Measurements from ENCODE around the gene IFNGR1.

The IFNGR1 gene

DNA sequence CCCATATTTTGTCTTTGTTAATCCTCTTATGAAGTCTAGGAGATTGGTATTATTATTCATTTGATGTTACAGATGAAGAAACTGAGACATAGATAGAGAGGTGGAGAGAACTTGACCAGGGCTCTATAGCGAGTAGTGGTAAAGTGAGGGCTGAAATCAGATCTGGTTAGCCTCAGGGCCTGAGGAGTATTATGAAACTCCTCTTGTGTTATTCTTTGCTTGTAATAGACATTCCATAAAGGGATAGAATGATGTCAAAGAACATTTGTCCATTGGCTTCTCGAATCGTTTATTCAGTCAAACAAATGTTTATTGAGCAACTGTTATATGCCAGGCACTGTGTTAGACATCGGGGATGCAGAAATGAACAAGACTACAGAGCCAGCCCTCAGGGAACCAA, 45.7 kb downstream of the IFNGR1 start, which contains the start of gene IL22RA2:
Gene IL22RA2 (minus strand): TSS at position 144 of the 400 bp plus-strand sequence. CDS start 11,895 bp downstream, outside the sequence.
- no peak for DNase-seq

DNA sequence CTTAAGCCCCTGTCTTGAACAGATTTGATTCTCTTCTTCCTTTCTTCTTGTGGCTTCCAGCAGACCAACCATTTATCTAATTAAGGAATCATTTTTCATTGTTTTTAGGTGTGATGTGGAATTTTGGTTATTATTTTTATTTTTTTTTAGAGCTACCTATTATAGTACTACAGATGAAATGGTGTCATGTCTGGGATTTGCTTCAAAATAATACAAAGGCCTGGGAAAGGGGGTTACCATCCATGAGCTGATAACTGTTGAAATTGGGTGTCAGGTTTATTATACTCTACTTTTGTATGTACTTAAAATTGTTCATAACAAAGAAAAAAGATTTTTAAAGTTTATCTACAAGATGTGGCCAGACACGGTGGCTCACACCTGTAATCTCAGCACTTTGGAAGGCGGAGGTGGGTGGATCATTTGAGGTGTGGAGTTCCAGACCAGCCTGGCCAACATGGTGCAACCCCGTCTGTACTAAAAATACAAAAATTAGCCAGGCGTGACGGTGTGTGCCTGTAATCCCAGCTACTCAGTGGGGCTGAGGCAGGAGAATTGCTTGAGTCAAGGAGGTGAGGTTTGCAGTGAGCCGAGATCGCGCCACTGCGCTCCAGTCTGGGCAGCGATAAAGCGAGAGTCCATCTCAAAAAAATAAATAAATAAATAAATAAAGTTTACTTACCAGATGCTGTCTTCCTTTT, 46.3 kb downstream of the IFNGR1 start:
- DNase-seq = no peak

DNA sequence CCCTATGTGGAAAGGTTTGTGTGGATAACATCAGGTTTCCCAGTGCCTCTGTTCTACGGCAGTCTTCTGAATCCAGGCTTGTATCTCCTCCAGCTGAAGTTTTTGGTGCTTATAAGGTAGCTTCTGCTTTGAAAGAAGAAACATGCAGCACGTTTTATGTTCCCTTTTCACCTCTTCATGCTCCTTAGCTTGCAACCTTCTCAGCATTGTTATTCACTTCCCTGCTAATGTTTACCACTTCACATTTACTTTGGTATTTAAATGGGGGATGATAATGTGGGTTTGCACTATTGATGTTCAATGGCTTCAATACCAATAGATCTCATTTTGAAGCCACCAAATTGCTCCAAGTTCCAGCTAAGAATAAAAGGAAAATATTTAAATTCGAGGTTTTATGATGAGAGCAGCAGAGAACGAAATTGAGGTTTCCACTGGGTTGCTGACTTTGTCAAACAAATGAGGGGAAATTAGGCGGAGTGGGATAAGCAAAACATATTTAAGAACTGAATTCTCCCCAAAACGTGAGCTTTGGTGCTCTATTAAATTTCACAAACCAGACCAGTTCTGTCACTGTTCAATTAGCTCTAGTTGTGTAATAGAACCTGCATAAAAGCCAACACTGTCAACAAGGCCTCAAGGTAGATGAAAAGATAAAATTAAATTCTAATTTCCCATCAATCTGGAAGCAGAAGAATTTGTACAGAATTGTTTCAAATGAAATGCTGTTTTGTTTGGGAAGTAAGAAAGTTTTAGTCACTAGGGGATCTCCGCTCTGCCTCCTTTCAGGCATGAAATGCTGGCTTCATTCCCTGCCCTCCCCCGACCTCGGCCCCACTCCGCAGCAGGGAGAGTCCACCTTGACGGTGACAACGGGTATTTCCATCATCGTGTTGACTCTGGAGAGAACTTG, 47.1 kb downstream of the IFNGR1 start:
- DNase-seq = no peak

DNA sequence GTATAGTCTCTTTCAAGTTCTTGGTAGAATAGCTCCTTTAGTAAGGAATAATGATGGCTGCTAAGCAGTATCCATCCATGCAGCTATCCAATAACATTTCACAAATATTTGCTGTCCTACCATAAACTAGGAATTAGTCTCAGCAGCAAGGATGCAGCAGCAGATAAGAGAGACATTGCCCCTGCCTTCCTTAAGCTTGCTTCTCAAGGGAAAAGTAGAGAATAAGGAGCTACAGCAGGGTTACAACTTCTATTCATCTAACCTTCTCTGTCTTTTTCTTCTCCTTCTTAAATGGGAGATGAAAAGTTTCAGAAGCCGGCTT, 48.2 kb downstream of the IFNGR1 start:
- no peak for DNase-seq

DNA sequence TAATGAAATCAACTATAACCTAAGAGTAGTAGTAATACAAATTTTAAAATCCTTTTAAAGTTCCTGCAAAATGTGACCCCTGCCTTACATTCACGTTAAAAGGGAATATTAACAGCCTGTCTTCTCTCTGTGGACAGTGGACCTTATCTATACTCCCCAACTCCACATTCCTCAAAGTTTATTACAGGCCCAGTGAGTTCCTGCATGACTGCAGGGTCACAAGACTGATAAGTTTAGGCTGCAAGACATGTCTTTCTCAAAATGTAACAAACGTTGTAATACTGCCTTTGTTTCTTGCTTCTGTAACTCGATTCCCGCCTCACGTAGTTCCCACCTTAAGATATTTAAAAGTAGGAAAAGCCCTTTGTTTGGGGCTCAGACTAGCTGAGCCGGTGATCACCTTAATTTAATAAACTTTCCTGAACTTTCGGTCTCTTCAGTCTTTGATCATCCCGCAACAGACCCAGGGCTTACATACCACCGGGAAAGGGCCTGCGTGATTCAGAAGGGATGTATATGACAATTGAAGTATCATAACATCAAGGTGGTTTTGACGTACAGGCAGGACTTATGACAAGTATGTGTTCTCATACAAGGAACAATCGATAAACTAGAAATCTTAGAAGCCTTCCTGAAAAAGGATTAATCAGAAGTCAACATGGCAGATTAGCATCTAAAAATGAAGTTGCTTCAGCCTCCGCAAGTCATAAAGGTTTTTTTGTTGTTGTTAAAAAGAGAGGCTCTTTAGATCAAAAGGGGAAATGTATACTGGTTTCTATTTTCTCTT, 48.7 kb downstream of the IFNGR1 start:
- DNase-seq = no peak

DNA sequence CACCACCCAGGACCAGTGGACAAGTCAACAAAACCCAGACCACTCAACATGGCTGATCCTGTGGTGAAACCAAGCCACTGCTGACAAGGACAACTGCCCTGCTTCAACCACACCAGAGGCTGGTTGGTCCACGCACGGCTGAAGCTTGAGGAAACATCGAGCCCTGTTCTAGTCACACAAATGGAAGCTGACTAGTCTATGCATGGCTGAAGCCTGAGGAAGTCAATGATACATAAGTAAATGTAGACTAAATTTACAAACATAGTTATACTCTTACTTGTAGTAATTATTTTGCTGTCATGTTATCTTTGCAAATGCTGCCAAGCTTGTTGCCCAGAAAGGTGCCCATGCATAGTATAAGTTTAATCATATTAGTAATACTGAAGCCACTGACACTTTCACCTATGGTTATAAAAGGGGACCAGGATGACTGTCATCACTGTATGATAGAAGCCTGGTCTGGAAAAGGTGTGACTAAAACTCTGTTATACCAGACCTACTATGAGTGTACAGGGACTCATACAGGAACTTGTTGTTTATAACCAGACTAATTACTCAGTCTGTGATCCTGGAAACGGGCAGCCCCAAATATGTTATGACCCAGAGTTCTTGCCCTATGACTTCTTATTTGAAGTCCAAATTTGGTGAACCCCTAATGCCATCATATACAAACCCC, 51.3 kb downstream of the IFNGR1 start:
- DNase-seq = no peak

DNA sequence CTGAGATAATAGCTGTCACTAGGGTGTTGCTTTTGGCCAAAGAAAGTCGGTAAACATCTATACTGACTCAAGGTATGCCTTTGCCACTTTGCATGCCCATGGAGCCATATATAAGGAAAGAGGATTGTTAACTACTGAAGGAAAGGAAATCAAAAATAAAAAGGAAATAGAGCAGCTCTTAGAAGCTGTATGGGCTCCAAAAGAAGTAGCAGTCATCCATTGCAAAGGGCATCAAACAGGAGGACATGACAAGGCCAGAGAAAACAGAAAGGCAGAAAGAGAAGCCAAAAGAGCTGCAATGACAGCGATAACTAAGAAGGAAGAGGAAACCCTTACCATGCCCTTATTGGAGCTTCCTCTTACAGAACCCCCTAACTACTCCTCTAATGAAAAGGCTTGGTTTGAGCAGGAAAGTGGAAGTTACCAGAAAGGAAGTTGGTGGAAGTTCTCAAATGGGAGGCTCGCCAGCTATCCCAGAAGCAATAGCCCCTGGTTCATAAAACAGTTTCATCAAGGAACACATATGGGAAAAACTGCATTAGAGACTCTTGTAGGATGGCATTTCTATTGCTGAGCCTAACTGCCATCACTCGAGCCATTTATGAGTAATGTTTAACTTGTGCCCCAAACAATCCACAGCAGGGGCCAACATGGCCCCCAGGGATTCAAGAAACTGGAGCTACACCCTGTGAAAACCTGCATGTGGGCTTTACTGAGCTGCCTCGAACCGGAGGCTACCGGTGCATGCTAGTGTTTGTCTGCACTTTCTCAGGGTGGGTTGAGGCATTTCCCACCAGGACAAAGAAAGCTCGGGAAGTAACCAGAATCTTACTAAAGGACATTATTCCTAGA, 52.7 kb downstream of the IFNGR1 start:
- no peak for DNase-seq

DNA sequence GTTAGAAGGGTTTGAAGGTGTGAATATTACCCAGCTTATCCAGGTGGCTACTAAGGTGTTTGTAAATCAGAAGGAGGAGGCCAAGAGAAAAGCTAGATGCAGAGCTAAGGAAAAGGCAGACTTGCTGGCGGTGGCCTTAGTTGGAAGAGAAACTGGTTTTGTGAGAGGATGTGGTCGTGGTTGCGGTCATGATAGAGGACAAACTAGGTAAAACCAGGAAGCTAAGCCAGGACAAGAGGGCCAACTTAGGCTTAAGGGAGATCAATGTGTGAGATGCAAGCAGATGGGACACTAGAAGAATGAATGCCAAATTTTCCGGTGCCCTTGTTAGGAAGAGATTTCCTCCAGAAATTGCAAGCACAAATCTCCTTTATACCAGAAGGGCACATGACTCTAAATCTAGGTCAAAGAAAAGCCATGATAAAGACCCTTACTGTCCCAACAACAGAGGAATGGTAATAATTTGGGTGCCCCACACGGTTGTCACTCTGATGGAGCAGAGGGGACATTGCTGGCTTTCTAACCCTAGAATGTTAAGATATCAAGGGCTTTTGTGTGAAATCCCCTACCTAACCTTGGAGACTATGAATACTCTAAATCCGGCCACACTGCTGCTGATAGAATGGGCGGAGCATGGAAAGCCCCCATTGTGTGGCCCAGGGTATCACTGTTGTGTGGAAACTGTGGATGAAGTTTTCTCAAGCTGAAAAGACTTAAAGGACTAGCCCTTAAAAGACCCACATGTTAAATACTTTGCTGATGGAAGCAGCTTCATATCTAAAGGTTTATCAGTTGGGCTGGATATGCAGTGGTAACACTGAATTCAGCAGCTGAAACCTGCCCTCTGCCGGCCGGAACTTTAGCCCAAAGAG, 53.6 kb downstream of the IFNGR1 start:
- DNase-seq = peak; percentile 8

DNA sequence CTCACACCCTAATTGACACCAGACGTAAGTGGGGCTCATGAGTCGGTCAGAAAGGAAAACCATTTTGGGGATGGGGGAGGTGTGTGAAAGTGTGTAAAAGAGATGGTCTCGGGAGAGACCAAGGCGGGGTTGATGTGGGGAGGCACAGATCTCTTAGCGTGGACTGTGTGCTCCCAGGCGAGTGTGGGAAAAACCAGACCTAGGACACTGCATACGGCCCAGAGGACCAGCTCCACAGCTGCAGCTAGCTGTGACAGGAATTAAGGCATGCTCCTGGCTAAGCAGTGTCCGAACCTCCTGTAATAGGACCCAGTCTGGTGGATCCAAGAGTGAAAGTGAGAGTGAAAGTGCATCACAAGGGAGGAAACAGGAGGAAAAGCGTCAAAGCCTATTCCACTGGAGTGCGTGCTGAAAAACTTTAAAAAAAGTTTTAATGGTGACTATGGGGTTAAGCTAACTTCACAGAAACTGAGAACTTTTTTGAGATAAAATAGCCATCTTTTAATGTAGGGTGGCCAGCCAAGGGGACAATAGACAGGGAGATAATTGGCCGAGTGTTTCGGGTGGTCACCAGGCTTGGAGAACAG, 55.4 kb downstream of the IFNGR1 start:
- DNase-seq = no peak

DNA sequence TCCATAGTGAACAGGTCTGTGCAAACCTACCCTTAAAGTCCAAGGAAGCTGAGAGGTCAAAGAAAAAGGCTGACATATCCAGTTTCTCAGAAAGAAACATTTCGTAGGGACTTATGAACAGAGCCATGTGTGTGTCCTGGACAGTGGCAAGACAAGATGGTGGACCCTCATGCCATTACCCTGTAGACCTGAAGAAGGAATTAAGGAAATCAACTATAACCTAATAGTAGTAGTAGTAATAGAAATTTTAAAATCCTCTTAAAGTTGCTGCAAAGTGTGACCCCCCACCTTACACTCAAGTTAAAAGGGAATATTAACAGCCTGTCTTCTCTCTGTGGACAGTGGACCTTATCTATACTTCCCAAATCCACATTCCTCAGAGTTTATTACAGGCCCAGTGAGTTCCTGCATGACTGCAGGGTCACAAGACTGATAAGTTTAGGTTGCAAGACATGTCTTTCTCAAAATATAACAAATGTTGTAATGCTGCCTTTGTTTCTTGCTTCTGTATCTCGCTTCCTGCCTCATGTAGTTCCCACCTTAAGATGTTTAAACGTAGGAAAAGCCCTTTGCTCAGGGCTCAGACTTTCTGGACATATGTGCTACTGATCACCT, 56.4 kb downstream of the IFNGR1 start:
- DNase-seq = no peak

DNA sequence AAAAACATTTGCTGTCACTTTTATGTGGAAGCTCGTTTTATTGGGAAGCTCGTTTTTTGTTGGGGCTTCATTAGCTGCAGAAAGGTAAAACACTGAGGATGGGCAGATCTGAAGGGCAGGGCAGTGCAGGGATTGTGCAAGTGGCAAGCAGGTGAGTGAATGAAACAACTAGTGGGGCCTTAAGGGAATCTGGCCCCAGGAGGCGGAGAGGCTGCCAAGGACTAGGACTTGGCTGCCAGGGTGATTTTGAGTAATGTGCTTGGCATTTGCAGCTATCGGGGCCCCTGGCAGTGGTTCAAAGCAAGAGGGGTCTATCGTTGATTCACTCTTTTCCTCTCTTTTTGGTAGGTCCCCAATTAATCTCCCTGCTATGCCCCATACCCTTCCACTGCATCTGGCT, 57.2 kb downstream of the IFNGR1 start:
- DNase-seq = no peak

DNA sequence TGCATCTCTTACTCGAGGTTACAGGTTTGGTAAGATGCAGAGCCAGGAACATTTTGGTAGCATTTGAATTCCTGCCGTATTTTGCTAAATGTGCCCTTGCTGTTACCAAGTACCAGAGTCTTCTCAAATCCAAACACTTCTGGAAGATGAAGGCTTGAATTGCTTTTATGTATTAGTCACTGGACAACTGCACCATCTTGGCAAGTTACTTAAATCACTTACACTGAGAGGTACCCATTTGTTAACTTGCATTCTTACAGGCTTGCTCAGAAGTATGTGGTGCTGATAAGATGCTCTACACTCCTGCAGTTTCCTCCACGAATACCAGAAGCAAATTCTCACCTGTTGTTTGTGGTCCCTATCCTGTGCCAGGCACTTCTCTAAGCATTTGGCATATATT, 58.4 kb downstream of the IFNGR1 start:
- no peak for DNase-seq

DNA sequence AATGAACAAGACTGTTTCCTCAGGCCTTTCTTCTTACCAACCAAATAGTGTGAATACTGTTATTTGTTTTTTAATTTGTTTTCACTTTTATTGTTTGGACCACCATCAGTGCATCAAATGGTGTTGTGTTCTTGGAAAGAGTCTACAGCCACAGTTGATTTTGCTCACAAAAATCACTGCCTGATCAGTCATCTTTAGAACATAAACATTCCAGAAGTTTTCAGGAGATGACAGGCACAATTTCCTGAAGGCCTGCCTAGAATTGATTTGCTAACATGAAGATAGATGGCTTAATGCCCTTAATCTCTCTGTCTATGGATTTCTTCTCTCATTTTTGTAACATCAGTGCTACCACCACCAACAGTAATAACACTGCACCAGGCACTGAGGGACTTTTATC, 59.3 kb downstream of the IFNGR1 start:
- DNase-seq = no peak

DNA sequence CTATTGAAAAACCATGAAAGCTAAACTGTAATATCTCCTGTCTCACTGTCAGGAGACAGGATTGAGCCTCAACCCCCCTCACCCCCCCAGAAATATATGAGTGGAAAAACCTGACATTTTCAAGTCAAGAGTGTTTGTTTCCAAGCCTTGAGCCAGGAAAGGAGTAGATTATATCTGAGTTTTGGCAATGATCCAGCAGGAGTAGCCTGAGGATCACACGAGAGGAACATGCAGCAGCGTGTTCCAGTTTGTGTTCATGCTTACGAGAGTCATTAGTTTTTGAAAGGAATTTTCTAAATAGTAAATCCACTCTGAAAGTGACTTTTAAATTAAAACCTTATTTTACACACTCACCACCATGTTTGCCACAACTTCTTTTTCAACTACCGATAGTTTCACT, 61.6 kb downstream of the IFNGR1 start:
- no peak for DNase-seq

DNA sequence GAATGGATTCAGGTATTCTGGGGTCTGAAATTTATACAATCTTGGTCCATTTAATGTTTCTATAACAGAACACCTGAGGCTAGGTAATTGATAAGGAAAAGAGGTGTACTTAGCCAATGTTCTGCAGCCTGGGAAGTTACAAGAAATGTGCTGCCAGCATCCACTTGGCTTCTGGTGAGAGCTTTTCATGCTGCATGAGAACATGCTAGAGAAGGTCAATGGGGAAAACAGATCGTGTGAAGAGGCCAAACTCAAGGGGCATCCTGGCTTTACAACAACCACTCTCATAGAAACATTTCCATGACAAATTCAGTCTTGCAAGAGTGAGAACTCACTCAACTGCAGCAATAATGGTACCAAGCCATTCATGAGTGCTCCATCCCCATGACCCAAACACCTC, 62.5 kb downstream of the IFNGR1 start:
- no peak for DNase-seq

DNA sequence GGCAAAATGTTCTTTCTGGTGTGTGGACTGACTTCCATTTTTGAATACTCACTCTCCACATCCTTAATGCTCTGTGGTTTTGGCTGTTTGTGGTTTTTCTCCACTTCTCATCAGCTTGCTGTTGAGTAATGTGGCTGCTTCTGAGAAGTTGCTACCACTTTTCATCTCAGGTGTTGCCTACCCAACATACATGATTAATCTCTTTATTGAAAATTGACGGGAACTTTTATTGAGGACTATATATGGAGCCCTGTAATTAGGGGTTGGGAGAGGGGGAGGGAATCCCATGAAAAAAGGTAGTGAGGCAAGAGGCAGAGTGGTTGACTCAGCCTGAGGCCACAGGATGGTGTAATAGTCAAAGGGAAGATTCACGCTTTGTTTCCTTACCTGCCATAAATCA, 63.4 kb downstream of the IFNGR1 start:
- no peak for DNase-seq

DNA sequence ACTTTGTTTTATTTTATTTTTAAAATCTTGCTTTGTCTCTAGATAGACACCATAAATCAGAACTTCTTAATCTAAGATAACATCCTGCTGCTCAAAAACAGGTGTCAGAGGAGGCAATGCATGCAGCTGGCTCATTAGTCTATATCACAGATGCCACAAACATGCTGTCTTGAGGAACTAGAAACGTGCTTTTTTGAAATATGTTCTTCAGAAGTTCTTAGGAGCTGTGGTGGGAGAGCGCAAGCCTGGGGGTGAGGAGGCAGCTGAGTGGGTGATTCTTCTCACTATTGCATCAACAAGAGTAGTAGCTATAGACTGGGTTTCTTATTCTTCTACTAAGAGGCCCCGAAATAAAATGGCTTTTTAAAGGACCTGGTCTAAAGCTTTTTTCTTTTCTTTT, 69.1 kb downstream of the IFNGR1 start:
- no peak for DNase-seq

DNA sequence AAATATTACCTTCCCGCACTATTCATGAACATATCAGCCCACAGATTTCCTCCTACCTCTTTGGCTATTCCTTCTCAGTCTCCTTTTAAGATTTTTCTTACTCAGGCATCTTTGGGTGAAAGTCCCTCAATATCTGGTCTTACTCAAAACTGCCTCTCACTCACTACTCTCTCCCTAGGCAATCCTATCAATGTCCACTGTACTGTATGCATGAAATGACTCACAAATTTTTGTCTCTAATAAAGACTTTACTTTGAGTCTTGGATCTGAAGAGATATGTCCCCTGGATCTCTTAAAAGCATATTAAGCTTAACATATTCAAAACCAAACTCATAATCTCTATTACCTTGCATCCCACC, 70.2 kb downstream of the IFNGR1 start:
- DNase-seq = no peak

DNA sequence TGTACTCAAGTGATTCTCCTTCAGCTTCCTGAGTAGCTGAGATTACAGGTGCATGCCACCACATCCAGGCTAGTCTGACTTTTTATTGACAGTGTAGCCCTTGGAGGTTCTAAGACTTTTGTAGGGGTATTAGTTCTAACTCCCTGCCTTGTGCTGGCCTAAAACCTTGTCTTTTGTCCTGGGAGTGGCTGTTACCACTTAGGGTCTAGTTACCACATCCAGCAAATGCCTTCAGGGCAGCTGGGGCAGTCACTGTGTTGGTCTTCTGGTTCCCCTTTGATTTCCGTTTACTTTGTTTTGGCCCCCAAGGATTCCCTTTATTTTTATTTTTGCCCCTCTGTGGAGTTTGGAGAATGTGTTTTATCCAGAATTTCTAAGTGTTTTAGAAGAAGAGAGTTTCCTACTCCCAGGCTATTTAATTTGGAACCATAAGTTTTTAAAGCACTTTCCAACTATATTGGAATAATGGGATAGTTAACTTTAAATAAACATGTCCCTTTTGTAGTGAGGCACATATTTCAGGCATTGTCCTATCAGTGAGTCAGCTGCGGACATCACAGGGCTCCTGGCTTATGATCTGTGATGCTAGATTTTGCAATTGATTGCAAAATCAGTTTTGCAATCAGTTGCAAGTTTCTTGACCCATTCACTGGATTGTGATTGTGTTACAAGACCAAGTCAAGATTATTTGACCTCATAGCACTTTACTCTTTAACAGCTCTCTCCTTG, 70.7 kb downstream of the IFNGR1 start:
- DNase-seq = no peak
